K562 (cell line): ENCODE data around the gene UBE2E2. TPM values are rescaled to one million over a fixed set of nuclear protein-coding genes. Genes with fewer than 3 reads are reported as not detected.

Experiments used
- ATAC-seq: fragments of 200-7000 bp; cut with Tn5 transposase; 3 replicates; pipeline ENCODE4 v1.9.1; 2020; ENCODE audit warnings: moderate library complexity
- BruUV-seq: library from RNA; stranded (reverse); fragments of 400-500 nt; replicated peaks from 2 replicates; lab custom pipeline; 2021; lab: Mats Ljungman, UMichigan
- CTCF ChIA-PET: fragments of 300-600 bp; formaldehyde crosslinking; extraction: SDS; loops from one replicate; lab custom pipeline; 2021; ENCODE audit warnings: low intra/inter-chr PET ratio; lab: Yijun Ruan, JAX
- POLR2A ChIA-PET: fragments of 300-600, 350-650 bp; sonication (Branson Sonifier 250); formaldehyde crosslinking; extraction: SDS; loops from one replicate; lab custom pipeline; 2021; ENCODE audit warnings: antibody characterized with exemption, inconsistent platforms; lab: Yijun Ruan, JAX
- DNase-seq, 4 experiments: peaks; one replicate each; pipeline versions ENCODE4 v3.0.0 to v3.0.0-alpha.2; 2011 to 2018; ENCODE audit warnings: low spot score in 3 of 4, mixed read lengths in 3 of 4; ENCODE audit errors: extremely low read depth in 1 of 4
- FAIRE-seq: peaks from 2 replicates; lab custom pipeline; 2011; peaks lifted over from hg19 to GRCh38; lab: Jason Lieb, UNC
- H2AFZ ChIP-seq: 2 replicates; pipeline ENCODE4 v1.6.0; 2011; ENCODE audit warnings: low read depth, low read length, control low read depth, inconsistent platforms
- H3K27ac ChIP-seq: fragments of 200-600 bp; 3 replicates; pipeline ENCODE4 v1.8.0; 2011; ENCODE audit warnings: low read depth, mild to moderate bottlenecking, control low read depth, inconsistent platforms, low read length, moderate library complexity, mixed read lengths; ENCODE audit errors: extremely low read depth
- H3K27me3 ChIP-seq, 2 experiments: fragments of 300-600 bp in 1 of 2; 2 replicates in 1 of 2; 3 replicates in 1 of 2; pipeline versions ENCODE4 v1.6.0 to v1.8.0; 2011; ENCODE audit warnings: inconsistent platforms in 2 of 2, low read length in 2 of 2, mild to moderate bottlenecking in 1 of 2, mixed read lengths in 1 of 2, moderate library complexity in 1 of 2; ENCODE audit not compliant: control insufficient read depth in 2 of 2, insufficient read depth in 2 of 2
- H3K36me3 ChIP-seq: fragments of 300-600 bp; 3 replicates; pipeline ENCODE4 v1.8.0; 2011; ENCODE audit warnings: mild to moderate bottlenecking, low read length, inconsistent platforms; ENCODE audit not compliant: control insufficient read depth, insufficient read depth
- H3K4me1 ChIP-seq, 2 experiments: fragments of 200-600 bp in 1 of 2; replicated peaks in 1 of 2; 2 replicates in 1 of 2; 3 replicates in 1 of 2; pipeline versions ENCODE4 v1.5.1 to v1.8.0; 2011; ENCODE audit warnings: inconsistent platforms in 2 of 2, low read length in 2 of 2, mild to moderate bottlenecking in 1 of 2, mixed read lengths in 1 of 2, moderate library complexity in 1 of 2; ENCODE audit not compliant: control insufficient read depth in 2 of 2, insufficient read depth in 2 of 2
- H3K4me2 ChIP-seq: 2 replicates; pipeline ENCODE4 v1.6.1; 2011; ENCODE audit warnings: low read length, control low read depth, inconsistent platforms, mixed read lengths; ENCODE audit not compliant: insufficient read depth
- H3K4me3 ChIP-seq: fragments of 200-600 bp; sonication (generic), shearing (Covaris generic); 2 replicates; pipeline ENCODE4 v1.5.1; 2016; ENCODE audit warnings: control low read depth, inconsistent platforms
- H3K79me2 ChIP-seq: fragments of 200-600 bp; 3 replicates; pipeline ENCODE4 v1.8.0; 2011; ENCODE audit warnings: low read length, inconsistent platforms; ENCODE audit not compliant: control insufficient read depth, insufficient read depth
- H3K9ac ChIP-seq, 2 experiments: 2 replicates each; pipeline versions ENCODE4 v1.6.0 to v1.6.1; 2011; ENCODE audit warnings: low read depth in 2 of 2, low read length in 2 of 2, control low read depth in 1 of 2, inconsistent platforms in 1 of 2, mild to moderate bottlenecking in 1 of 2, mixed read lengths in 1 of 2; ENCODE audit not compliant: insufficient read depth in 1 of 2
- H3K9me1 ChIP-seq: one replicate; pipeline ENCODE4 v1.6.0; 2011; ENCODE audit warnings: inconsistent platforms, mild to moderate bottlenecking, low read length, moderate library complexity; ENCODE audit not compliant: control insufficient read depth, insufficient read depth
- H3K9me3 ChIP-seq: replicated peaks from 2 replicates; pipeline ENCODE4 v1.5.1; 2011; ENCODE audit warnings: low read depth, low read length, inconsistent platforms; ENCODE audit not compliant: control insufficient read depth, insufficient read depth
- H4K20me1 ChIP-seq: replicated peaks from 2 replicates; pipeline ENCODE4 v1.6.1; 2011; ENCODE audit warnings: low read length, inconsistent platforms, mixed read lengths; ENCODE audit not compliant: control insufficient read depth, insufficient read depth
- ATF1 ChIP-seq, 2 experiments: fragments of 450-650 bp in 1 of 2; IDR thresholded peaks; 2 replicates each; pipeline ENCODE4 v1.6.1; 2016; ENCODE audit warnings: missing compliant biosample characterization in 1 of 2, missing genetic modification characterization in 1 of 2
- CCAR2 ChIP-seq: fragments of 200-400 bp; formaldehyde crosslinking; IDR thresholded peaks from 2 replicates; pipeline ENCODE4 v1.6.1; 2017; ENCODE audit warnings: mild to moderate bottlenecking, low read depth, low read length
- EP400 ChIP-seq: fragments of 450-650 bp; IDR thresholded peaks from 2 replicates; pipeline ENCODE4 v1.6.1; 2017; ENCODE audit warnings: antibody characterized with exemption, mild to moderate bottlenecking, moderate library complexity
- HDAC6 ChIP-seq: IDR thresholded peaks from 2 replicates; pipeline ENCODE4 v1.6.1; 2012; ENCODE audit warnings: low read depth, mild to moderate bottlenecking, control low read depth, inconsistent platforms, low read length, moderate library complexity
- HEY1 ChIP-seq: fragments of 250-450 bp; sonication (Bioruptor Pico); IDR thresholded peaks from 2 replicates; pipeline ENCODE4 v1.5.0; 2020; ENCODE audit warnings: mild to moderate bottlenecking, moderate library complexity, borderline replicate concordance
- ILK ChIP-seq: fragments of 450-650 bp; IDR thresholded peaks from 2 replicates; pipeline ENCODE4 v1.6.1; 2016; ENCODE audit warnings: missing genetic modification characterization, low read depth, mild to moderate bottlenecking, missing compliant biosample characterization, moderate library complexity, borderline replicate concordance
- NFIC ChIP-seq: fragments of 450-650 bp; IDR thresholded peaks from 2 replicates; pipeline ENCODE4 v1.6.1; 2017; ENCODE audit warnings: mild to moderate bottlenecking, inconsistent platforms
- RFX7 ChIP-seq: fragments of 250-450 bp; sonication (Bioruptor Pico); IDR thresholded peaks from 2 replicates; pipeline ENCODE4 v1.5.1; 2021; ENCODE audit warnings: mild to moderate bottlenecking
- SPI1 ChIP-seq: IDR thresholded peaks from 2 replicates; pipeline ENCODE4 v1.6.1; 2011; ENCODE audit warnings: low read depth, low read length, control low read depth, borderline replicate concordance
- STAT5A ChIP-seq: IDR thresholded peaks from 2 replicates; pipeline ENCODE4 v1.6.1; 2012; ENCODE audit warnings: low read length, inconsistent platforms, borderline replicate concordance
- U2AF2 ChIP-seq: fragments of 200-400 bp; formaldehyde crosslinking; optimal IDR thresholded peaks from 2 replicates; pipeline ENCODE3; 2017; ENCODE audit warnings: low read depth, mild to moderate bottlenecking, low read length
- USF2 ChIP-seq: sonication (generic); formaldehyde crosslinking; IDR thresholded peaks from 2 replicates; pipeline ENCODE4 v1.5.0; 2020; ENCODE audit warnings: missing genetic modification reagents
- ZNF717 ChIP-seq: fragments of 250-450 bp; sonication (Bioruptor Pico); IDR thresholded peaks from 2 replicates; pipeline ENCODE4 v1.5.0; 2021
- WGBS: fragments of 100-300 bp; shearing (Covaris generic); methylation state at CpG from one replicate; pipeline ENCODE4 v1.1.6; 2016; ENCODE audit warnings: low coverage, mixed read lengths; ENCODE audit not compliant: insufficient coverage; ENCODE audit errors: missing lambda C conversion rate; 5-methylcytosine and 5-hydroxymethylcytosine counted together
- in situ Hi-C: fragments of 300-500 bp; cut with MboI; formaldehyde crosslinking; loops from 4 replicates; pipeline ENCODE4 v1.15.0; 2018; ENCODE audit warnings: inconsistent platforms, mixed read lengths
- intact Hi-C: fragments of 100-400 bp; cut with micrococcal nuclease; formaldehyde crosslinking; loops from 2 replicates; pipeline ENCODE4 v1.14.2; 2022
- polyA plus RNA-seq, 8 experiments: library from polyadenylated mRNA; depleted of rRNA in 4 of 8; stranded (reverse) in 5 of 8; unstranded in 3 of 8; fragments of >200 nt; fragmentation: Nextera tagmentation in 2 of 8; fragmentation: Illumina TruSeq in 1 of 8; extraction: Ambion mirVana in 2 of 8; extraction: Trizol in 1 of 8; gene quantifications; 2 replicates each; pipeline versions ENCODE4 v1.2.1 to v1.2.3, GENCODE V29; 2011 to 2014; ENCODE audit warnings: inconsistent platforms in 1 of 8, missing spikeins in 1 of 8
- total RNA-seq, 7 experiments: library from RNA; depleted of rRNA in 6 of 7; stranded (reverse); fragments of >200 nt in 6 of 7; fragmentation: Illumina TruSeq in 2 of 7; extraction: Trizol in 2 of 7; gene quantifications; 2 replicates each; pipeline versions ENCODE4 v1.2.1 to v1.2.3, GENCODE V29; 2011 to 2021; ENCODE audit warnings: low replicate concordance in 1 of 7
- TF ChIP-seq, protein P1 (sequence below): fragments of 250-450 bp; sonication (Bioruptor Pico); IDR thresholded peaks from 2 replicates; pipeline ENCODE4 v1.9.0; 2021; ENCODE audit warnings: mild to moderate bottlenecking, inconsistent platforms

The UBE2E2 gene
- total and polyA plus RNA-seq, 9 of the 15 experiments (the other 6 are each of a cell fraction or from before 2014, with no cell fraction given): 0.22 to 5.1 (median 1.9) TPM

DNA sequence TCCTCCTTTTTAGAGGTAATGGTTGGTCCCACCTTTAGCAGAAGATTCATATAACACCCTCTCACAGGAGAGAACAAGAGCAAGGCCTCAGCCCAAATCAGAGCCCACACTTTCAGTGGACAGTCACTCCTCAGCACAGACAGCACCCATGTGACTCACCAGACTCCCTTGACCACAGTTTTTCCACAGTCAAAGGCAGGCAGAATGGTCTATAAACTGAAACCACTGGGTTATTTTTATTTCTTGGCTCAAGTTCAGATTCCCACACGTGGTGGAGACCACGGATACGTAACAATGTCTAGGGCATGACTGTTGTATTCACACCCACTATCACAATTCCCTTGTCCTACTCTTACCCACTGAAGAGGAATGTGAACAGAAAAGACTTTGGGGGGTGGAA is 364.8 kb downstream of the UBE2E2 start:
- intact Hi-C loops: no loop called here
- BruUV-seq: no TSS peak
- no peak overlapping the region for H3K4me2 ChIP-seq
- no peak for FAIRE-seq
- 0% methylated on average over 3 of the region's 3 CpGs for WGBS
- TF ChIP-seq ZNF717 (CRISPR knock-in tag) (no peak), HDAC6 (no peak), CCAR2 (no peak), ILK (tag) (no peak), EP400 (no peak), STAT5A (no peak), SPI1 (no peak), HEY1 (CRISPR knock-in tag) (no peak), USF2 (CRISPR knock-in tag) (no peak), U2AF2 (no peak), NFIC (no peak), RFX7 (CRISPR knock-in tag) (no peak), ATF1 (CRISPR knock-in tag; IDR thresholded peaks at IDR 0.05) (no peak), ATF1 (tag; IDR thresholded peaks at IDR 0.05) (no peak)
- TF ChIP-seq, protein P1, sequence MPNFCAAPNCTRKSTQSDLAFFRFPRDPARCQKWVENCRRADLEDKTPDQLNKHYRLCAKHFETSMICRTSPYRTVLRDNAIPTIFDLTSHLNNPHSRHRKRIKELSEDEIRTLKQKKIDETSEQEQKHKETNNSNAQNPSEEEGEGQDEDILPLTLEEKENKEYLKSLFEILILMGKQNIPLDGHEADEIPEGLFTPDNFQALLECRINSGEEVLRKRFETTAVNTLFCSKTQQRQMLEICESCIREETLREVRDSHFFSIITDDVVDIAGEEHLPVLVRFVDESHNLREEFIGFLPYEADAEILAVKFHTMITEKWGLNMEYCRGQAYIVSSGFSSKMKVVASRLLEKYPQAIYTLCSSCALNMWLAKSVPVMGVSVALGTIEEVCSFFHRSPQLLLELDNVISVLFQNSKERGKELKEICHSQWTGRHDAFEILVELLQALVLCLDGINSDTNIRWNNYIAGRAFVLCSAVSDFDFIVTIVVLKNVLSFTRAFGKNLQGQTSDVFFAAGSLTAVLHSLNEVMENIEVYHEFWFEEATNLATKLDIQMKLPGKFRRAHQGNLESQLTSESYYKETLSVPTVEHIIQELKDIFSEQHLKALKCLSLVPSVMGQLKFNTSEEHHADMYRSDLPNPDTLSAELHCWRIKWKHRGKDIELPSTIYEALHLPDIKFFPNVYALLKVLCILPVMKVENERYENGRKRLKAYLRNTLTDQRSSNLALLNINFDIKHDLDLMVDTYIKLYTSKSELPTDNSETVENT (CRISPR knock-in tag): no peak
- TF ChIP-seq, all 486 proteins: peak for 0
- no peak for ATAC-seq
- no peaks in the 10 kb centered on the region for H3K79me2 ChIP-seq
- H3K9me1 ChIP-seq: no peaks in the 10 kb centered on the region
- in situ Hi-C loops: no loop called here
- H2AFZ ChIP-seq: no peak overlapping the region
- no peaks in the 10 kb centered on the region for H4K20me1 ChIP-seq
- no peak for DNase-seq
- H3K9me3 ChIP-seq: no peaks in the 10 kb centered on the region
- H3K4me3 ChIP-seq: no peak overlapping the region
- no peaks in the 10 kb centered on the region for H3K27me3 ChIP-seq
- CTCF ChIA-PET: no interaction called here
- H3K4me1 ChIP-seq: no peaks in the 10 kb centered on the region
- no peak overlapping the region for H3K9ac ChIP-seq
- POLR2A ChIA-PET: no interaction called here
- H3K27ac ChIP-seq: no peak overlapping the region
- no peaks in the 10 kb centered on the region for H3K36me3 ChIP-seq
